NB4 (cell line): Measurements from ENCODE around the gene AGBL2.

ENCODE experiments used
- MYC ChIP-seq: IDR thresholded peaks from 2 replicates; pipeline ENCODE4 v1.6.1; 2011; ENCODE audit warnings: low read depth, low read length
- POLR2A ChIP-seq: IDR thresholded peaks from 2 replicates; pipeline ENCODE4 v1.6.1; 2011; ENCODE audit warnings: mild to moderate bottlenecking; ENCODE audit not compliant: insufficient read length; ENCODE audit errors: extremely low read depth
- TF ChIP-seq, protein P1 (sequence below): IDR thresholded peaks from 2 replicates; pipeline ENCODE4 v1.6.1; 2011; ENCODE audit warnings: low read depth, low read length
- TF ChIP-seq, protein P2 (sequence below): IDR thresholded peaks from one replicate; pipeline ENCODE4 v1.5.1; 2012; ENCODE audit warnings: low read depth, low read length

DNA sequence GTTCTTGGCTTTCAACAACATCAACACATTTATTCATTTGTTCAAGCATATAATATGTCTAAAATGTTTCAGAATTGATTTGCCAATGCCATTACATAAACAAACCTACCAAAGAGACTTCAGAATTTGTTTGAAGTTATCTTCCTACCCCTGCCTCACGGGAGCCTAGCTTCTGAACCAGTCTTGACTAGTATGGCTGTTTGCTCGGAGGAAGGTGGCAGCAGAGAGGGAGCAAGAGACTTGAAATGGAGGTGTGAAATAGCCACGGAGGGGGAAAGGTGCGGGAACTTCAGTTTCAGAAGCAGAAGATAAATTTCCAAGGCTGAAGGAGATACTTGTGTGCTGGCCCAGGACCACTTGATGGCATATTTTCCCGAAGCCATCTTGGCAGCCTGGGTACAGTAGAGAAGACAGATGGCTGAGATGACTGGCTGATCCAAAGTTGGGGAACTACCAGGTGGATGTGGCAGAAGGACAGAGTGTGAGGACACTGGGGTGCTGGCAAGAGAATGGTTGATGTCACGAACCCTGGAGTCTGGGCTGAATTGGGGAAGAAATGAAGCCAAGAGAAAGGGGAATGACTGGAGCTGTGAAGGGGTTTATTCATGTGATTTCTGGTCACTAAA lies 58.8 kb downstream of the AGBL2 start:
- TF ChIP-seq, protein P1, sequence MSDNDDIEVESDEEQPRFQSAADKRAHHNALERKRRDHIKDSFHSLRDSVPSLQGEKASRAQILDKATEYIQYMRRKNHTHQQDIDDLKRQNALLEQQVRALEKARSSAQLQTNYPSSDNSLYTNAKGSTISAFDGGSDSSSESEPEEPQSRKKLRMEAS = no peak
- TF ChIP-seq POLR2A (no peak), MYC (no peak)
- TF ChIP-seq, protein P2, sequence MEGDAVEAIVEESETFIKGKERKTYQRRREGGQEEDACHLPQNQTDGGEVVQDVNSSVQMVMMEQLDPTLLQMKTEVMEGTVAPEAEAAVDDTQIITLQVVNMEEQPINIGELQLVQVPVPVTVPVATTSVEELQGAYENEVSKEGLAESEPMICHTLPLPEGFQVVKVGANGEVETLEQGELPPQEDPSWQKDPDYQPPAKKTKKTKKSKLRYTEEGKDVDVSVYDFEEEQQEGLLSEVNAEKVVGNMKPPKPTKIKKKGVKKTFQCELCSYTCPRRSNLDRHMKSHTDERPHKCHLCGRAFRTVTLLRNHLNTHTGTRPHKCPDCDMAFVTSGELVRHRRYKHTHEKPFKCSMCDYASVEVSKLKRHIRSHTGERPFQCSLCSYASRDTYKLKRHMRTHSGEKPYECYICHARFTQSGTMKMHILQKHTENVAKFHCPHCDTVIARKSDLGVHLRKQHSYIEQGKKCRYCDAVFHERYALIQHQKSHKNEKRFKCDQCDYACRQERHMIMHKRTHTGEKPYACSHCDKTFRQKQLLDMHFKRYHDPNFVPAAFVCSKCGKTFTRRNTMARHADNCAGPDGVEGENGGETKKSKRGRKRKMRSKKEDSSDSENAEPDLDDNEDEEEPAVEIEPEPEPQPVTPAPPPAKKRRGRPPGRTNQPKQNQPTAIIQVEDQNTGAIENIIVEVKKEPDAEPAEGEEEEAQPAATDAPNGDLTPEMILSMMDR = no peak
